SK-N-SH (cell line): ENCODE measurements around the gene KNSTRN.

ENCODE experiments used
- CHD2 ChIP-seq: fragments of 150-350 bp; IDR thresholded peaks from 2 replicates; pipeline ENCODE4 v1.6.1; 2018; ENCODE audit warnings: low read length; ENCODE audit not compliant: partially characterized antibody
- CTCF ChIP-seq: fragments of 200-600 bp; sonication (generic); IDR thresholded peaks from 2 replicates; pipeline ENCODE4 v1.6.1; 2017; ENCODE audit warnings: antibody characterized with exemption, mild to moderate bottlenecking, moderate library complexity
- ELF1 ChIP-seq: IDR thresholded peaks from 2 replicates; pipeline ENCODE4 v1.4.0; 2012
- EP300 ChIP-seq, 2 experiments: IDR thresholded peaks; 2 replicates each; pipeline versions ENCODE4 v1.4.0 to v1.6.1; 2012; ENCODE audit warnings: borderline replicate concordance in 1 of 2, low read depth in 1 of 2, low read length in 1 of 2
- EZH2phosphoT487 ChIP-seq: fragments of 200-600 bp; sonication (generic); IDR thresholded peaks from 2 replicates; pipeline ENCODE4 v1.6.1; 2017; ENCODE audit warnings: low read depth, mixed run types, mild to moderate bottlenecking, antibody characterized with exemption, moderate library complexity, borderline replicate concordance
- POLR2AphosphoS5 ChIP-seq: IDR thresholded peaks from 2 replicates; pipeline ENCODE4 v1.6.1; 2012; ENCODE audit warnings: low read depth, low read length
- RAD21 ChIP-seq: IDR thresholded peaks from 2 replicates; pipeline ENCODE4 v1.6.1; 2012; ENCODE audit warnings: mild to moderate bottlenecking, low read length
- RCOR1 ChIP-seq: fragments of 150-350 bp; IDR thresholded peaks from 2 replicates; pipeline ENCODE4 v1.6.1; 2017; ENCODE audit warnings: antibody characterized with exemption, low read length
- RFX5 ChIP-seq: IDR thresholded peaks from 2 replicates; pipeline ENCODE4 v1.6.1; 2012; ENCODE audit warnings: mild to moderate bottlenecking, improper control_type of control experiment, low read length
- RXRA ChIP-seq: IDR thresholded peaks from 2 replicates; pipeline ENCODE4 v1.4.0; 2012; ENCODE audit warnings: low read depth, mild to moderate bottlenecking, borderline replicate concordance
- YY1 ChIP-seq: IDR thresholded peaks from 2 replicates; pipeline ENCODE4 v1.4.0; 2012; ENCODE audit warnings: low read depth, mild to moderate bottlenecking
- TF ChIP-seq, protein P1 (sequence below): IDR thresholded peaks from 2 replicates; pipeline ENCODE4; 2012

GRCh38 chr15:40412095-40412759 lies 29.7 kb downstream of the KNSTRN start:
- TF ChIP-seq CTCF (no peak), RCOR1 (no peak), RXRA (no peak), RAD21 (no peak), EZH2phosphoT487 (no peak), EP300 (IDR thresholded peaks at IDR 0.05; ENCODE audit: borderline replicate concordance in 1 of 2, low read depth in 1 of 2, low read length in 1 of 2) (no peak), YY1 (no peak), CHD2 (no peak), ELF1 (no peak), POLR2AphosphoS5 (no peak), RFX5 (no peak)
- TF ChIP-seq, protein P1, sequence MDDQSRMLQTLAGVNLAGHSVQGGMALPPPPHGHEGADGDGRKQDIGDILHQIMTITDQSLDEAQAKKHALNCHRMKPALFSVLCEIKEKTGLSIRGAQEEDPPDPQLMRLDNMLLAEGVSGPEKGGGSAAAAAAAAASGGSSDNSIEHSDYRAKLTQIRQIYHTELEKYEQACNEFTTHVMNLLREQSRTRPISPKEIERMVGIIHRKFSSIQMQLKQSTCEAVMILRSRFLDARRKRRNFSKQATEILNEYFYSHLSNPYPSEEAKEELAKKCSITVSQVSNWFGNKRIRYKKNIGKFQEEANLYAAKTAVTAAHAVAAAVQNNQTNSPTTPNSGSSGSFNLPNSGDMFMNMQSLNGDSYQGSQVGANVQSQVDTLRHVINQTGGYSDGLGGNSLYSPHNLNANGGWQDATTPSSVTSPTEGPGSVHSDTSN: no peak
